SK-N-SH (cell line): ENCODE measurements around the gene URAD.

ENCODE experiments used
- CTCF ChIP-seq: fragments of 200-600 bp; sonication (generic); IDR thresholded peaks from 2 replicates; pipeline ENCODE4 v1.6.1; 2017; ENCODE audit warnings: antibody characterized with exemption, mild to moderate bottlenecking, moderate library complexity
- GABPA ChIP-seq: IDR thresholded peaks from 2 replicates; pipeline ENCODE4 v1.4.0; 2012; ENCODE audit warnings: low read depth, mild to moderate bottlenecking
- POLR2AphosphoS5 ChIP-seq: IDR thresholded peaks from 2 replicates; pipeline ENCODE4 v1.6.1; 2012; ENCODE audit warnings: low read depth, low read length

- TF ChIP-seq POLR2AphosphoS5 (no peak), CTCF (no peak), GABPA (no peak)
These were observed 27.0 kb downstream of the URAD start for GRCh38 chr13:27961227-27962085.
